HEK293T (cell line): ENCODE measurements around the gene TSEN15.

Source experiments
- ARNT ChIP-seq: fragments of 450-650 bp; IDR thresholded peaks from 2 replicates; pipeline ENCODE4 v1.6.1; 2017; ENCODE audit warnings: mild to moderate bottlenecking
- BHLHE40 ChIP-seq: fragments of 450-650 bp; IDR thresholded peaks from 2 replicates; pipeline ENCODE4 v1.6.1; 2016; ENCODE audit warnings: mild to moderate bottlenecking, moderate library complexity, borderline replicate concordance
- FOXA1 ChIP-seq: fragments of 450-650 bp; IDR thresholded peaks from 2 replicates; pipeline ENCODE4 v1.6.1; 2016; ENCODE audit warnings: mild to moderate bottlenecking
- FOXK2 ChIP-seq: fragments of 450-650 bp; IDR thresholded peaks from 2 replicates; pipeline ENCODE4 v1.6.1; 2016; ENCODE audit warnings: mild to moderate bottlenecking
- FOXM1 ChIP-seq: fragments of 450-650 bp; IDR thresholded peaks from 2 replicates; pipeline ENCODE4 v1.6.1; 2017; ENCODE audit warnings: mild to moderate bottlenecking, borderline replicate concordance
- HDGF ChIP-seq: fragments of 450-650 bp; IDR thresholded peaks from 2 replicates; pipeline ENCODE4 v1.6.1; 2017; ENCODE audit warnings: antibody characterized with exemption, borderline replicate concordance
- NFRKB ChIP-seq: fragments of 450-650 bp; IDR thresholded peaks from 2 replicates; pipeline ENCODE4 v1.6.1; 2016; ENCODE audit warnings: mild to moderate bottlenecking, moderate library complexity
- SP1 ChIP-seq: fragments of 450-650 bp; IDR thresholded peaks from 2 replicates; pipeline ENCODE4 v1.6.1; 2017
- SUZ12 ChIP-seq: fragments of 450-650 bp; IDR thresholded peaks from 2 replicates; pipeline ENCODE4 v1.6.1; 2016; ENCODE audit warnings: mild to moderate bottlenecking
- TARDBP ChIP-seq: fragments of 450-650 bp; IDR thresholded peaks from 2 replicates; pipeline ENCODE4 v1.6.1; 2016

GRCh38 chr1:184051138-184051484 lies 419 bp upstream of the TSEN15 start:
- TF ChIP-seq BHLHE40 (no peak), SUZ12 (no peak), NFRKB (no peak), FOXM1 (no peak), TARDBP (no peak), SP1 (no peak), FOXK2 (no peak), ARNT (no peak), FOXA1 (no peak), HDGF (no peak)
